Lower leg skin (tissue), 4 donors: Measurements from ENCODE around the gene SCIN. TPM values are rescaled to one million over a fixed set of nuclear protein-coding genes. Genes with fewer than 3 reads are reported as not detected.

ENCODE experiments used
- DNase-seq, 2 donors: peaks; one replicate each; pipeline ENCODE4 v3.0.0-alpha.2; 2019; ENCODE audit warnings: low spot score in 2 of 2
- H3K4me3 ChIP-seq: fragments of 200-600 bp; sonication (generic); 2 replicates; pipeline ENCODE4 v1.5.1; 2017; ENCODE audit warnings: mild to moderate bottlenecking, low read depth; ENCODE audit not compliant: poor library complexity, severe bottlenecking
- CTCF ChIP-seq, 3 donors: fragments of 450-650 bp; IDR thresholded peaks; one replicate each; pipeline ENCODE4 v1.5.1; 2016; ENCODE audit warnings: antibody characterized with exemption in 3 of 3, mild to moderate bottlenecking in 3 of 3, moderate library complexity in 2 of 3
- POLR2A ChIP-seq, 2 donors: fragments of 450-650 bp; IDR thresholded peaks; one replicate each; pipeline ENCODE4 v1.6.1; 2016 to 2017; ENCODE audit warnings: antibody characterized with exemption in 2 of 2, mild to moderate bottlenecking in 1 of 2, moderate library complexity in 1 of 2
- WGBS, 2 donors: methylation state at CpG; one replicate each; pipeline ENCODE4 v1.1.5; 2018; 5-methylcytosine and 5-hydroxymethylcytosine counted together
- intact Hi-C: fragments of 100-400 bp; cut with DNase I; formaldehyde crosslinking; loops from one replicate; pipeline ENCODE4 v1.15.0; 2023; ENCODE audit warnings: low total_unique reads
- total RNA-seq, 4 donors: library from RNA; depleted of rRNA; stranded (reverse); fragments of >200 nt; gene quantifications; one replicate each; pipeline ENCODE4 v1.1.0, GENCODE V29; 2016

SCIN gene
- total RNA-seq, 4 donors from 2014 or later, result 3.1 to 6.6 (median 5.8) TPM

- intact Hi-C loops, result no loop called here
- H3K4me3 ChIP-seq, result no peak overlapping the region
- TF ChIP-seq CTCF (IDR thresholded peaks at IDR 0.05), result no peak
- 44 to 47% methylated on average over 3 of the region's 3 CpGs for WGBS, 2 donors
- DNase-seq, result no peak
Observed at GRCh38 chr7:12692479-12693259, 122.1 kb downstream of the SCIN start.

GRCh38 chr7:12694817-12695216 is 124.3 kb downstream of the SCIN start:
- 33 to 67% methylated on average over 1 of the region's 1 CpG for WGBS, 2 donors
- H3K4me3 ChIP-seq, result no peak overlapping the region
- DNase-seq, result no peak
- no peak for TF ChIP-seq POLR2A (IDR thresholded peaks at IDR 0.05)
- TF ChIP-seq CTCF (IDR thresholded peaks at IDR 0.05), result no peak
- intact Hi-C loops, result no loop called here

- H3K4me3 ChIP-seq, result no peak overlapping the region
- intact Hi-C loops, result no loop called here
- TF ChIP-seq CTCF (IDR thresholded peaks at IDR 0.05) (no peak), POLR2A (IDR thresholded peaks at IDR 0.05) (no peak)
- 50 to 57% methylated on average over 1 of the region's 1 CpG for WGBS, 2 donors
- DNase-seq, result no peak
Observed at GRCh38 chr7:12695965-12696364, 125.4 kb downstream of the SCIN start.

GRCh38 chr7:12699299-12699698 is 128.8 kb downstream of the SCIN start:
- TF ChIP-seq POLR2A (IDR thresholded peaks at IDR 0.05), result no peak
- TF ChIP-seq CTCF (IDR thresholded peaks at IDR 0.05), result no peak
- intact Hi-C loops, result no loop called here
- H3K4me3 ChIP-seq, result no peak overlapping the region
- WGBS, 2 donors, result 95% methylated on average over 10 of the region's 10 CpGs
- no peak for DNase-seq

GRCh38 chr7:12701433-12701832 is 130.9 kb downstream of the SCIN start:
- 83% methylated on average over 2 of the region's 2 CpGs for WGBS, 2 donors
- no peak for DNase-seq
- intact Hi-C loops, result no loop called here

More at GRCh38 chr7:12701433-12701832, 130.9 kb downstream of the SCIN start:
- H3K4me3 ChIP-seq, result no peak overlapping the region
- TF ChIP-seq POLR2A (IDR thresholded peaks at IDR 0.05) (no peak), CTCF (IDR thresholded peaks at IDR 0.05) (no peak)
